HG02840 (cell line): ENCODE data around the gene ZNF664.

ENCODE experiments used
- ATAC-seq: cut with Tn5 transposase; IDR thresholded peaks from one replicate; pipeline ENCODE4 v1.9.1; 2021; ENCODE audit warnings: mild to moderate bottlenecking, moderate library complexity, moderate number of reproducible peaks; ENCODE audit not compliant: unreplicated experiment, low FRiP score

Gene ZNF664

DNA sequence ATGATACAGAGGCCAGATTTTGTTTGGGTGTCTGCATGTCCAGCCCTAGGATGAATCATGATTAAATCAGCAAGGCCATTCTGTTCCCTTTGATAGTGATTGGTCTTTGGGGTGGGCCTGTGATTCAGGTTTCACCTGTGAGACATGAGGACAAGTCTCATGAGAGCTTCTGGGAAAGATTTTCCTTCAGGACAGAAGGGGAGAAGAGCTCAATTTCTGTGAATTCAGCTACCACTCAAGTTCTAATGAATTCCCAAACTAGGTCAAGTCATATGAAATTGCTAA lies 73.4 kb downstream of the ZNF664 start:
- ATAC-seq = no peak

GRCh38 chr12:124047045-124047566 lies 74.1 kb downstream of the ZNF664 start:
- no peak for ATAC-seq

GRCh38 chr12:124049451-124050094 lies 76.6 kb downstream of the ZNF664 start:
- ATAC-seq = no peak

GRCh38 chr12:124053851-124054250 lies 80.8 kb downstream of the ZNF664 start:
- ATAC-seq = no peak

DNA sequence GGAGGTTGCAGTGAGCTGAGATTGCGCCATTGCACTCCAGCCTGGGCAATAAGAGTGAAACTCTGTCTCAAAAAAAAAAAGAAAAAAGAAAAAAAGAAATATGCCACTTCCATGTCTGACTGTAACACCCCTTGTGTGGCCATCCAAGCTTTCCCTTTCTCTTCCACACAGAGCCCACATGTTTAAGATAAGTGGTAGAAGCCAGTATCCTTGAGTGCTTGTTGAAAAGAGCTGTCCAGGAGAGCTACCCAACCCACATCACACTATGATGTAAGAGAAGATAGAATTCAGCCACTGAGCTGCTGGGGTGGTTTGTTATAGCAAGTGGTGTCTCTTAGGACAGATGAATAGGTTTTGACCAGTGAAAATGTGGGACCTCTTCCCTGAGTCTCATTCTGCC lies 82.1 kb downstream of the ZNF664 start:
- no peak for ATAC-seq

GRCh38 chr12:124057691-124058090 lies 84.7 kb downstream of the ZNF664 start:
- no peak for ATAC-seq

GRCh38 chr12:124059752-124060151 lies 86.7 kb downstream of the ZNF664 start:
- no peak for ATAC-seq
